ENCODE data around the gene PCDH9. TPM values are rescaled to one million over a fixed set of nuclear protein-coding genes. Genes with fewer than 3 reads are reported as not detected.
A peak's percentile ranks its signal among the peaks of the same experiment; 100 is the strongest.

Gene PCDH9
- total RNA-seq, 1 donor from 2014 or later, result 6.8 TPM

DNA sequence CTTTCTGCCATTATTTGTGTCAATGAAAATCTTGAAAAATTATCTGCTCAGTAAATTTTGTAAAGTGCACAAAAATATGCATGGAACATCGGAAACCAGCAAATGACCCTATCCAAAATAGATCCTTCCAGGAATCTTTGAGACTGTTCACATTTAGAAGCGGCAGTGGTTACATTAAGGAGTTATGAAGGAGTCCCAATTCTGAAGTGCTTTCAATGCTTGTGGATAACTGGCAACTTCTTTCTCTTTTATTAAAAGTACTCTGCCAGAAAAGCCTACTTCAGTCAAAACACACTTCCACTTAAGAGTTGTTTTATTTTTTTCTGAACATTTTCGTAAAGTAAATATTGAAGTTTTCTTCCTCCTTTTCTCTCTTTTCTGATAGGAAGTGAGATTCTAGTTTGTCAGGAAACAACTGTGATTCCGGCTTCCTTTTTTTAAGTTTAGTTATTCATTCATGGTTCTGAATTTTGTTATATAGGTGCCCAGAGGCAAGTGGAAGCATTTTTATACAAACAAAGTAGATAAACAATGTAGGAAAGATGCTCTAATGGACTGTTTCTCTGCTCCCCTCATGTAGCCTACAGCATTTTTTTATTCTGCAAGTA lies 83.5 kb downstream of the PCDH9 start:
- peak overlapping the region; percentile 31 for H3K27ac ChIP-seq (ENCODE audit: low read depth, low read length)
- peaks cover 0 to 7% (median 3%) of the 10 kb centered on the region in 3 donors for H3K4me1 ChIP-seq (ENCODE audit: control insufficient read depth in 3 of 3, insufficient read depth in 3 of 3, low read length in 3 of 3)
- no peak overlapping the region for H3K4me3 ChIP-seq (ENCODE audit: low read length in 3 of 3)
- no peaks in the 10 kb centered on the region for H3K36me3 ChIP-seq (ENCODE audit: control insufficient read depth in 3 of 3, insufficient read depth in 3 of 3, low read length in 3 of 3)
- H3K9me3 ChIP-seq (ENCODE audit: control insufficient read depth in 3 of 3, low read length in 3 of 3), result no peaks in the 10 kb centered on the region
- no peak overlapping the region for H3K9ac ChIP-seq (ENCODE audit: low read depth in 1 of 3, low read length in 3 of 3)
- H3K27me3 ChIP-seq (ENCODE audit: control insufficient read depth in 3 of 3, insufficient read depth in 3 of 3, low read length in 3 of 3), result no peaks in the 10 kb centered on the region

DNA sequence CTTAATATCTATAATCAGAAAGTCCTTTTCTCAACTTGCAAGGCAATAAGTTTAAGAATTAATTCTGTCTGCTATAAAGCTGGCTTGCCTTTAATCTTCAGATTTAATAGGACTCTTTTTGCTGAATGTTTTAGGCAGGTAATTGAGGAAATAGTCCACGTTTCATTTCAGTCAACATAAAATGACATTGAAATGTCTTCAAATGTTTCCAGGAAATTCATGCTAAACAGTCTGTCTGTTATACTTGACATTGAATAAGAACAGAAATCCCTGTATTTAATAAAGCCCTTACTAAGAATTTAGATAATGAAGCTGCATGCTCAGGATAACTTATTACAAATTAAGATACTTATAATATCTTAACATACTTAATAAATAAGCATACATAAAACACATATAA lies 84.2 kb downstream of the PCDH9 start:
- Histone ChIP-seq H3K9ac (ENCODE audit: low read depth in 1 of 3, low read length in 3 of 3) (no peak overlapping the region), H3K4me1 (ENCODE audit: control insufficient read depth in 3 of 3, insufficient read depth in 3 of 3, low read length in 3 of 3) (peaks cover 0 to 7% (median 3%) of the 10 kb centered on the region in 3 donors), H3K9me3 (ENCODE audit: control insufficient read depth in 3 of 3, low read length in 3 of 3) (no peaks in the 10 kb centered on the region), H3K4me3 (ENCODE audit: low read length in 3 of 3) (no peak overlapping the region), H3K27ac (ENCODE audit: low read depth, low read length) (no peak overlapping the region), H3K36me3 (ENCODE audit: control insufficient read depth in 3 of 3, insufficient read depth in 3 of 3, low read length in 3 of 3) (no peaks in the 10 kb centered on the region), H3K27me3 (ENCODE audit: control insufficient read depth in 3 of 3, insufficient read depth in 3 of 3, low read length in 3 of 3) (no peaks in the 10 kb centered on the region)

DNA sequence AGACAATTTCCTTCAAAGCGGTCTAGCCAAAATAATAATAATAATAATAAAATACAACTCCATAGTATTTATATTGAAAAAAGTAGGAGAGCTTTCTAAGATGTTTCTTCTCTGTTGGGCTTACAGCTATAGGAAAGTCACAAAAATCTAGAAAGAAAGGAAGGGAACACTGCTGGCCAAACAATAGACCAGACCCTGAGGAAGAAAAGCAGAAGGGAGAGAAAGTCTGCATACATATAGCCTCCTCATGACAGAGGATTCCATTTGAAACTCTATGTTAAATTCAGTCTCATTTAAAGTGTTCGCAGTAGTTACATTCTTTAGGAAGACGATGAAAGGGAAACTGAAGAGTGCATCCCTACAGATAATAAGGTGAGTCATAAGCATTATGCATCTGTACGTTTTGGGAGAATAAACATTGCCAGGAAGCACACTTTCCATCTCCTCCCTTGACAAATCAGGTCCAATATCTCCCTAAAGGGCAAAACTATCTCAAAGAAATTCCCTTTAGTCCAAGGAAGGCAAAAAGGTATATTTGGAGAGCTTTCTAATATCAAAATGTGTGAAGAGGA lies 86.5 kb downstream of the PCDH9 start:
- Histone ChIP-seq H3K4me3 (ENCODE audit: low read length in 3 of 3) (no peak overlapping the region), H3K9me3 (ENCODE audit: control insufficient read depth in 3 of 3, low read length in 3 of 3) (no peaks in the 10 kb centered on the region), H3K27ac (ENCODE audit: low read depth, low read length) (no peak overlapping the region), H3K36me3 (ENCODE audit: control insufficient read depth in 3 of 3, insufficient read depth in 3 of 3, low read length in 3 of 3) (no peaks in the 10 kb centered on the region), H3K4me1 (ENCODE audit: control insufficient read depth in 3 of 3, insufficient read depth in 3 of 3, low read length in 3 of 3) (peaks cover 0 to 7% (median 3%) of the 10 kb centered on the region in 3 donors), H3K27me3 (ENCODE audit: control insufficient read depth in 3 of 3, insufficient read depth in 3 of 3, low read length in 3 of 3) (no peaks in the 10 kb centered on the region), H3K9ac (ENCODE audit: low read depth in 1 of 3, low read length in 3 of 3) (no peak overlapping the region)

DNA sequence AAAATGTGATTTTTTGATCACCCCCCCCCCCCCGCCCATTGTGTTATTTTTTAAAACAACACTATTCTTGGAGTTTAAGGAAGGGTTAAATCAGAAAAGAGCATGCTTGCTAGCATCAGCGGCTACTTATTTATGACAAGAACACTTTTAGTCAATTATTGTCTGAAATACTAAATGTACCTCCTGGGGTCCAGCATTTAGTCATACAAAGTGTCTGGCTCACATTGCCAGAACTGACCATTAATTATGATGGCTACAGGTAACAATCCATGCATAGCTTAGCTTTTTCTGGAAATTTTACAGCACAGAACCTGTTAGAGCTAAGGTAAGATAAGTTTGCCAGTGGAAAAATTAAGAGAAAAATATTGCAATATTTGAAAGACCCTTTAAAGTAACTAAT lies 90.1 kb downstream of the PCDH9 start:
- H3K27me3 ChIP-seq (ENCODE audit: control insufficient read depth in 3 of 3, insufficient read depth in 3 of 3, low read length in 3 of 3), result no peaks in the 10 kb centered on the region
- no peaks in the 10 kb centered on the region for H3K9me3 ChIP-seq (ENCODE audit: control insufficient read depth in 3 of 3, low read length in 3 of 3)
- no peaks in the 10 kb centered on the region for H3K4me1 ChIP-seq (ENCODE audit: control insufficient read depth in 3 of 3, insufficient read depth in 3 of 3, low read length in 3 of 3)
- no peak overlapping the region for H3K27ac ChIP-seq (ENCODE audit: low read depth, low read length)
- H3K36me3 ChIP-seq (ENCODE audit: control insufficient read depth in 3 of 3, insufficient read depth in 3 of 3, low read length in 3 of 3), result no peaks in the 10 kb centered on the region
- H3K4me3 ChIP-seq (ENCODE audit: low read length in 3 of 3), result no peak overlapping the region
- no peak overlapping the region for H3K9ac ChIP-seq (ENCODE audit: low read depth in 1 of 3, low read length in 3 of 3)

DNA sequence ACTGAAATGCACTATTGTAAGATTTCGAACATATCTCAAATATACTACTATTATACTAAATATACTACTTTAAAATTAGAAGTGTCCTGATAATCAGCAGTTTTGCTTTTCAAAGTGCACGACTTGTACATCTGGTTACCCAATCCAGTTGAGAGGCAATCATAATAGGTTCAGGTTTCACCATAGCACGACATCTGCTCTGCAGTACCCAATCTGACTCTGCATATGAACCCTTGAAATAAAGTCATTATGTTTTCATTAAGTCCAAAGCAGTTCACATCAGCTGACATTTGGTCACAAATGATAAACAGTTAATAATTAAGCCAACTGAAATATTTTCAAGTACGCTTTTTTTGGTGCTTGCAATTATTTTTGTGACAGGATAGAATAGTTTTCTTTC lies 90.6 kb downstream of the PCDH9 start:
- Histone ChIP-seq H3K4me3 (ENCODE audit: low read length in 3 of 3) (no peak overlapping the region), H3K4me1 (ENCODE audit: control insufficient read depth in 3 of 3, insufficient read depth in 3 of 3, low read length in 3 of 3) (no peaks in the 10 kb centered on the region), H3K27me3 (ENCODE audit: control insufficient read depth in 3 of 3, insufficient read depth in 3 of 3, low read length in 3 of 3) (no peaks in the 10 kb centered on the region), H3K9me3 (ENCODE audit: control insufficient read depth in 3 of 3, low read length in 3 of 3) (no peaks in the 10 kb centered on the region), H3K9ac (ENCODE audit: low read depth in 1 of 3, low read length in 3 of 3) (no peak overlapping the region), H3K36me3 (ENCODE audit: control insufficient read depth in 3 of 3, insufficient read depth in 3 of 3, low read length in 3 of 3) (no peaks in the 10 kb centered on the region), H3K27ac (ENCODE audit: low read depth, low read length) (no peak overlapping the region)

DNA sequence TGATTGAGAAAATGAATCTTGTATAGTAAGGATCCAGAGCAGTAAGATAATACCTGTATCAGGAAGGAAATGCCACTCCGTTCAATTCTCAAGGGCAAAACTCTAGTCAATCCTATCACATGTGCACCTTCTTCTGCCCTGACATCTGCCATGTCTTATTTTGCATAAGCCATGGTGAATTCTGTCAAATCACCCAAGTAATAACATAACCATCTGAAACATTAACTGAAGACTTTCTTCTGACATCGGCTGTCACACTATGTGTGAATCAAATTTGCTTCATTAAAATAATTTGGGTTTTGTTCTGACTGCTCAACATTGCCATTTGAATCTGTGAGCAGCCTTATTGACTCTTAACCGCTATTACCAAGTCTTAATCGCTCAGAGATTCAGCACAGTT lies 91.2 kb downstream of the PCDH9 start:
- Histone ChIP-seq H3K9ac (ENCODE audit: low read depth in 1 of 3, low read length in 3 of 3) (no peak overlapping the region), H3K36me3 (ENCODE audit: control insufficient read depth in 3 of 3, insufficient read depth in 3 of 3, low read length in 3 of 3) (no peaks in the 10 kb centered on the region), H3K27me3 (ENCODE audit: control insufficient read depth in 3 of 3, insufficient read depth in 3 of 3, low read length in 3 of 3) (no peaks in the 10 kb centered on the region), H3K9me3 (ENCODE audit: control insufficient read depth in 3 of 3, low read length in 3 of 3) (no peaks in the 10 kb centered on the region), H3K4me3 (ENCODE audit: low read length in 3 of 3) (no peak overlapping the region), H3K27ac (ENCODE audit: low read depth, low read length) (no peak overlapping the region), H3K4me1 (ENCODE audit: control insufficient read depth in 3 of 3, insufficient read depth in 3 of 3, low read length in 3 of 3) (no peaks in the 10 kb centered on the region)

DNA sequence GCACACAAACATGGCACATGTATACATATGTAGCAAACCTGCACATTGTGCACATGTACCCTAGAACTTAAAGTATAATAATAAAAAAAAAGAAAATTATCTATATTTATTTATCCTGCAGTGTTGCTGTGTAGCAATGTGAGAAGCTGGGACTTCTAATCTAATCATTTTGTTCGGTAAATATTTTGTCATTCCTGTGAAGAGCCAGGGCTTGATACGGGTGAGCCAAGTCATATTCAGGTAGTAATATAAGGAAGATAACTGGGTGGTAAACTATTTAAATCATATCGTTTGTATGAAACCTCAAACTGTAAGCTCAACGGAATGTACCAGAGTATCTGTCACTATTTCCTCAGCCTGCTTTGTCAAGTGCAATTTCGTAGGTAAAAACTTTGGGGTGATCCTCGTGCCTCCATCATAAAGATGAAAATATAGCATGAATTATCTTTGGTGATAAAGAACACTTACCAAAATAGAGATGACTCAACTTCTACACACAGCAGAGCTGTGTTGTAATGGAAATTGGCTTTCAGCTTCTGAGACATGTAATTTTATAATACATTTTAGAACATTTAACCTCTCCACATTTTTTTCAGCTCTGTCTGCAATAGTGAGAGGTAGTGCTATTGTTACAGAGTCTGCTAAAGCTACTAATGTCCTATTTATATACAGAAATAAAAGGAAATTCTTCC lies 92.9 kb downstream of the PCDH9 start:
- no peaks in the 10 kb centered on the region for H3K36me3 ChIP-seq (ENCODE audit: control insufficient read depth in 3 of 3, insufficient read depth in 3 of 3, low read length in 3 of 3)
- H3K9me3 ChIP-seq (ENCODE audit: control insufficient read depth in 3 of 3, low read length in 3 of 3), result no peaks in the 10 kb centered on the region
- no peaks in the 10 kb centered on the region for H3K4me1 ChIP-seq (ENCODE audit: control insufficient read depth in 3 of 3, insufficient read depth in 3 of 3, low read length in 3 of 3)
- H3K9ac ChIP-seq (ENCODE audit: low read depth in 1 of 3, low read length in 3 of 3), result no peak overlapping the region
- H3K27ac ChIP-seq (ENCODE audit: low read depth, low read length), result no peak overlapping the region
- no peaks in the 10 kb centered on the region for H3K27me3 ChIP-seq (ENCODE audit: control insufficient read depth in 3 of 3, insufficient read depth in 3 of 3, low read length in 3 of 3)
- H3K4me3 ChIP-seq (ENCODE audit: low read length in 3 of 3), result no peak overlapping the region

DNA sequence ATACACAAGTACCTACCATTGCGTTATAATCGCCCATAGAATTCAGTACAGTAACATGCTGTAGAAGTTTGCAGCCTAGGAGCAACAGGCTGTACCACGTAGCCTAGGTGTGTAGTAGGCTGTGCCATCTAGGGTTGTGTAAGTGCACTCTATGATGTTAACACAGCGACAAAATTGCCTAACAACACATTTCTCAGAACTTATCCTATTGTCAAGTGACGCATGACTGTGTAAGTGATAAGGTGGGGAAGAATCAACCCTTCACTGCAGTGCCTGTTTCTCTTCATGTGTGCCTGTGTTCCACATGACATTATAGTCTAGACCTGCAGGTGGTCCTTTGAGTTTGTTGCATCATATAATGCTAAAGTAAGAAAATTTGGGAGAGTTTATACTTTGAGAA lies 94.0 kb downstream of the PCDH9 start:
- no peak overlapping the region for H3K27ac ChIP-seq (ENCODE audit: low read depth, low read length)

DNA sequence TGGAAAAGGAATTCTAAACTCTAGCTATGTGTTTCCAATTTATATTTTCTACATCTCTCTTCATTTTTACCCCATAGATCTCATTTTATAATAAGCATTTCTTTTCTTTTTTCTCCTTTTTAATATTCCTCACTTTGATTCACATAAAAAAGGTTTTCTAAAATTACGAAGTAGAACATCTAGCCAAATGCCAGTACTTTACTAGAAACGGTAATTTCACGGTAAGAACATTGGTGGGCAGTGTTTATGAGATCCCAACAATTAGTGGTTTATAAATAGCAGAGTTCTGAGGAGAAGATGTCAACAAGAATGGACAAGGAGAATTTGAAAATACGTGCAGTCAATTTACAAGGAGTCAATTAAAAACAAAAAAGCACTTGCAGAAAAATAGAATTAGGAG lies 94.8 kb downstream of the PCDH9 start:
- Histone ChIP-seq H3K9me3 (ENCODE audit: control insufficient read depth in 3 of 3, low read length in 3 of 3) (no peaks in the 10 kb centered on the region), H3K27me3 (ENCODE audit: control insufficient read depth in 3 of 3, insufficient read depth in 3 of 3, low read length in 3 of 3) (no peaks in the 10 kb centered on the region), H3K27ac (ENCODE audit: low read depth, low read length) (no peak overlapping the region), H3K4me1 (ENCODE audit: control insufficient read depth in 3 of 3, insufficient read depth in 3 of 3, low read length in 3 of 3) (no peaks in the 10 kb centered on the region), H3K4me3 (ENCODE audit: low read length in 3 of 3) (no peak overlapping the region), H3K36me3 (ENCODE audit: control insufficient read depth in 3 of 3, insufficient read depth in 3 of 3, low read length in 3 of 3) (no peaks in the 10 kb centered on the region), H3K9ac (ENCODE audit: low read depth in 1 of 3, low read length in 3 of 3) (no peak overlapping the region)

More for the DNA sequence above, 94.0 kb downstream of the PCDH9 start:
- H3K4me3 ChIP-seq (ENCODE audit: low read length in 3 of 3), result no peak overlapping the region
- no peaks in the 10 kb centered on the region for H3K4me1 ChIP-seq (ENCODE audit: control insufficient read depth in 3 of 3, insufficient read depth in 3 of 3, low read length in 3 of 3)
- H3K36me3 ChIP-seq (ENCODE audit: control insufficient read depth in 3 of 3, insufficient read depth in 3 of 3, low read length in 3 of 3), result no peaks in the 10 kb centered on the region
- no peak overlapping the region for H3K9ac ChIP-seq (ENCODE audit: low read depth in 1 of 3, low read length in 3 of 3)
- no peaks in the 10 kb centered on the region for H3K9me3 ChIP-seq (ENCODE audit: control insufficient read depth in 3 of 3, low read length in 3 of 3)
- no peaks in the 10 kb centered on the region for H3K27me3 ChIP-seq (ENCODE audit: control insufficient read depth in 3 of 3, insufficient read depth in 3 of 3, low read length in 3 of 3)

DNA sequence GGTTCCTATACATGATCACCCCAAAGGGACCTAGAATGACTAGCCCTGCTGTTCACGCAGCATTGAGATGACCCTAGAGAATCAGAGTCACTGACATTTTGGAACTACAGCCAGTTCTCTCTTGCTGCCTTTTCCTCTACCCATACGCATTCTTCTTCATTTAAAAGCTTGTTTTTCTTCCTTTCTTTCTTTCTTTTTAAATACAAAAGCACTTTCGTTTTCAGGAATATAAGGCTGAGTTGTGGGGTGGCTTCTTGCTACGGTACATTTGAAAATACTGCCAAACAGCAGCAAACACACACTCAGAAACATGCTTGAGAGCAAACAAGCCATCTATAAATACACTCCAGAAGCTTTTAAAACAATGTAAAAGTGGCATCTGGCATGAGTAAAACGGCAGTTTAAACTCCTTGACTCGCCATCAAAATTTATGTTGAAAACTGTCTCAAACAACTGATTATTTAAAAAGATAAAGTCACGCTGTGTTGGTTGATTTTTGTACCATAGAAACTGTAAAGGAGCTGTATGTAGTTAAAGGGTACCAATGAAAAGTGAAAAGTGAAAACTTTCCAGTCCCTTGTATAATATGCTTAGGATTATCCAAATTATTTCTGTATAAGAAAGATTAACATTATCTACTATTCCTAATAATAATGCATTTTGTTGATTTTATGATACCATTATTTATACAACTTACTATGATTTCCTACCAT lies 95.6 kb downstream of the PCDH9 start:
- no peak overlapping the region for H3K27ac ChIP-seq (ENCODE audit: low read depth, low read length)
- peak overlapping the region; percentile 36 to 64 (median 55) for H3K4me3 ChIP-seq (ENCODE audit: low read length in 3 of 3)
- H3K36me3 ChIP-seq (ENCODE audit: control insufficient read depth in 3 of 3, insufficient read depth in 3 of 3, low read length in 3 of 3), result no peaks in the 10 kb centered on the region
- H3K27me3 ChIP-seq (ENCODE audit: control insufficient read depth in 3 of 3, insufficient read depth in 3 of 3, low read length in 3 of 3), result no peaks in the 10 kb centered on the region
- H3K4me1 ChIP-seq (ENCODE audit: control insufficient read depth in 3 of 3, insufficient read depth in 3 of 3, low read length in 3 of 3), result no peaks in the 10 kb centered on the region
- peak overlapping the region; percentile 30 to 48 (median 39) for H3K9ac ChIP-seq (ENCODE audit: low read depth in 1 of 3, low read length in 3 of 3)
- no peaks in the 10 kb centered on the region for H3K9me3 ChIP-seq (ENCODE audit: control insufficient read depth in 3 of 3, low read length in 3 of 3)
